T-helper 9 cell (primary cell): ENCODE results near the gene KRTAP10-1.

Source experiments
- DNase-seq: peaks from one replicate; pipeline ENCODE4 v3.0.0-alpha.2; 2020

The KRTAP10-1 gene

DNA sequence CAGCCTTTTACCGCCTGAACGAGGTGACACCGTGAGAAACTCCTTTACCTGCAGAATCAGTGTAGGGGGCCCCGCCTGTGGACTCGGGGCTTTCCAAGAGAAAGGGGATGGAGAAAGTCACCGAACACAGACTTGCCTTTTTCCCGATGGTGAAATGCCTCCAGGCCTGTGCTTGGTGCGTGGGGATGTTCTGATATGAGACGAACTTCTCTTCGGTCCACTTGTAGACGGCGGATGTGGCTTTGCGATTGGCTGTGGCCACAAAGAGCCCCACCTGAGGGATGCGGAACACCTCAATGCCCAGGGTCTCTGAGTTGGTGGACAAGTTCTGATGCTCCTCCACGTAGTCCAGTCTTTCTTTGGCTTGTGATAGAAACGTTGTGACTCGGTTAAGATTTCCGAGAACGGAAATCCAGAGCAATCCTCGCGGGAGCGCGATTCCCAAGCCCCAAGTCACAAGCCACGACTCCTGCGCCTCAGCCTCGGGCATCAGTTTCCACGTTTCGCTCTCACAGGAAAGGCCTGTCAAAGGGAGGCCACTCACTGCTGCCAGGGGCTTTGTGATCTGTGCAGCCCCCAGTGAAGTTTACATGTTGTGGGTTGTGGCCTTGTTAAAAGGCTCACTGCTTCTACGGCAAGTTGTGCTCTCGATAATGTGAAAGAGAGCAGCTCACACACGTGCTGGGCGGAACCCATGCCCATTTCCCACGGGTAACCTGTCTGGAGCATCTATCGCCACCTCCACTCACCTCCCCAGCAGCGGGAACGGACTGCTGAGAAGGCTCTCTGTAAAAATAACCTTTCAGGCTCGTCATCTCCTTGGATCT is 12.6 kb downstream of the KRTAP10-1 start:
- no peak for DNase-seq

DNA sequence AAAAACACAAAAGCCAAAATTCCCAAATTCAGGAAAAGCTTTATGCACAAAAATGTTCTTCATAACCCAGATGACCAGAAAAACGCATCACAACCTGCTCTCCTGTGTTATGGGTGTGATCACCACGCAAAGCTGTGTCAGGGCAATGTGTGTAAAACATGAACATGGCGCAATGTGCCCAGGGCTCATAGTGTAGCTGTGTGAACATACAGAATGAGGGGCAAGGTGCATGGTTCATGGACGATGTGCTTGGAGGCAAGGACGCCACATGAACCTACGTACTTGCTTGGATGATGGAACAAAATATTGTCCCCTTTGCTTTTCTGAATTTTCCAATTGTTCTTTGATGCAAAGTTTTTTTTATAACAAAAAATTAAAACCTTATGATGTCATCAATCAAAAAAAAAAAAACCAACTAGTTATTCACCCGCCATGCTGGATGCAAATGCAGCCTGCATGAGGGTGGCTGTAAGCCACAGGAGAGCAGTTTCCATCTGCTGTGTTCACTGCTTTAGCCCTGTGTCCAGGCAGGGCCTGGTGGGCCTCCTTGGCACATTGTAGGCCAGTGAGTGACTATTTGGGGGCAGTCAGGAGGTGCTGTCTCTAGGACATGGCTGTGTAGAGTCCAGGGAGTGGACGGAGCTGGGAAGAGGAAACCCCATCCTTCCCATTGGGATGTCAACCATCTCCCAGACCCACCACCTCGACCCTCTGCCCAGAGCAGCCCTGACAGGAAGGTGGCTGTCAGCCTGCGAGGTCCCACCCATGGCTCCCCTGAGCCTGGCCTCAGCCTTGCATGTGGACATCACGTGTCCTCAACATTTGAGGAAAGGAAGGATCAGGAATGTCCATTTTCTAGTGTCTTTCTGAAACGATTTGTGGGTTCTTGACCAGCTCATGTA is 13.6 kb downstream of the KRTAP10-1 start:
- no peak for DNase-seq

DNA sequence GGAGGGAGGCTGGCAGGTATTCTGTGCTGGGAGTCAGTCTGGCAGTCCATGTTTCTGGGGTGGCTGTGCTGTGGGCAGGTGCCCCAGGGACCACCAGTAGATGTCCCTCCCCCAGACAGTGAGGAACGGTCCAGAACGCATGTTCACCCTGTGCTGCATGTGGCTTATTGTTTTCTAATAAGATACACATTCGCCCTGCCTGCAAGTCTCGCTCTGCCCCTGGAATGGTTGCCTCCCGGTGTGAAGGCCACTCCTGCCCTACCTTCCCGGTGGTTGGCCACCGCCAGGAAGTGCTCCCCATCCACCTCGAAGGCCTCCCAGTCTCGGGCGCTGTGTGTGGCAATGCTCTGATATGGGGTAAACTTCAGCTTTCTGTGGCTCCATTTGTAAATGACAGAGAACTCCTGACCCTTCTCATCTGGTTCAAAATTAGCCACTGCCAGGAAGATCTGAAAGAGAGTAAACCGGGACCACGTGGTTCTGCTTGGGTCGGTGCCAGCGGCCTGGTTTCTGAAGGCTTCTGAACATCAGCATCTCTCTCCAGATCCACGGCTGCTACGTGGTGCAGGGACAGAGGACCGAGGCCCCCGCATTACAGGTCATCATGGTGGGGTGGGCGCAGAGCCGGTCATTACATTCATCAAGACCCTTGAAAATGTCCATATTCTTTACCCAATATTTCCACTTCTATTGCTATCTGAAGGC is 14.5 kb downstream of the KRTAP10-1 start:
- no peak for DNase-seq

DNA sequence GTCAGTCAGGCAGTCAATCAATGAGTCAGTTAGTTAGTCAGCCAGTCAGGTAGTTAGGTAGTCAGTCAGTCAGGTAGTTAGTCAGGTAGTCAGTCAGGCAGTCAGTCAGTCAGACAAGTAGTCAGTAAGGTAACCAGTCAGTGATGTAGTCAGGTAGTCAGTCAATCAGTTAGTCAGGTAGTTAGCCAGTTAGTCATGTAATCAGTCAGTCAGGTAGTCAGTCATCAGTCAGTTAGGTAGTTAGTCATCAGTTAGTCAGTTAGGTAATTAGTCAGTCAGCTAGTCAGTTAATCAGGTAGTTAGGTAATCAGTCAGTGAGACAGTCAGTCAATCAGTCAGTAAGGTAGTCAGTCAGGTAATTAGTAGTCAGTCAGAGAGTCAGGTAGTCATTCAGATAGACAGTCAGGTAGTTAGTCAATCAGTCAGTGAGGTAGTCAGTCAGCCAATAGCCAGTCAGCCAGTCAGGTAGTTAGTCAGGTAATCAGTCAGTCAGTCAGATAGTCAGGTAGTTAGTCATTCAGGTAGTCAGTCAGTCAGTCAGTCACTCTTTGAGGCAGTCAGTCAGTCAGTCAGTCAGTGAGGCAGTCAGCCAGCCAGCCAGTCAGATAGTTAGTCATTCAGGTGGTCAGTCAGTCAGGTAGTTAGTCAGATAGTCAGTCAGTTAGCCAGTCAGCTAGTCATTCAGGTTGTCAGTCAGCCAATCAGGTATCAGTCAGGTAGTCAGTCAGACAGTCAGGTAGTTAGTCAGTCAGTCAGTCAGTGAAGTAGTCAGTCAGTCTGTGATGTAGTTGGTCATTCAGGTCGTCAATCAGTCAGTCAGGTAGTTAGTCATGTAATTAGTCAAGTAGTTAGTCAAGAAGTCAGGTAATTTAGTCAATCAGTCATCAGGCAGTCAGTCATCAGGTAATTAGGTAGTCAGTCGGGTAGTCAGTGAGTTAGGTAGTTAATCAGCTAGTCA is 15.3 kb downstream of the KRTAP10-1 start:
- no peak for DNase-seq

DNA sequence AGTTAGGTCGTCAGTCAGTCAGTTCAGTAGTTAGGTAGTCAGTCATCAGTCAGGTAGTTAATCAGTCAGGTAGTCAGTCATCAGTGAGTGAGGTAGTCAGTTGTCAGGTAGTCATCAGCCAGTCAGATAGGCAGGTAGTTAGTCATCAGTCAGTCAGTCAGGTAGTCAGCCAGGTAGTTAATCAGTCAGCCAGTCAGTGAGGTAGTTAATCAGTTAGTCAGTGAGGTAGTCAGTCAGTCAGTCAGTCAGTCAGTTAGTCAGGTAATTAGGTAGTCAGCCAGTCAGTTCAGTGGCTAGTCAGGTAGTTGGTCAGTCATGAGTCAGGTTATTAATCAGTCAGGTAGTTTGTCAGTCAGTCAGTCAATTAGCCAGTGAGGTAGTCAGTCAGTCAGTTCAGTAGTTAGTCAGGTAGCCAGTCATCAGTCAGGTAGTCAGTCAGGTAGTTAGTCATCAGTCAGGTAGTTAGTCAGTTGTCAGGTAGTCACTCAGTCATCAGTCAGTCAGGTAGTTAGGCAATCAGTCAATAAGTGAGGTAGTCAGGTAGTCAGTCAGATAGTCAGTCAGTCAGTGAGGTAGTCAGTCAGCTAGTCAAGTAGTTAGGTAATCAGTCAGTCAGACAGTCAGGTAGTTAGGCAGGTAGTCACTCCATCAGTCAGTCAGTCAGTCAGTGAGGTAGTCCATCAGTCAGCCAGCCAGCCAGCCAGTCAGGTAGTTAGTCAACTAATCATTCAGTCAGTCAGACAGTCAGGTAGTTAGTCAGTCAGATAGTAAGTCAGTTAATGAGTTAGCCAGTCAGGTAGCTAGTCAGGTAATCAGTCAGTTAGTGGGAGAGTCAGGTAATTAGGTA is 16.2 kb downstream of the KRTAP10-1 start:
- DNase-seq: no peak

DNA sequence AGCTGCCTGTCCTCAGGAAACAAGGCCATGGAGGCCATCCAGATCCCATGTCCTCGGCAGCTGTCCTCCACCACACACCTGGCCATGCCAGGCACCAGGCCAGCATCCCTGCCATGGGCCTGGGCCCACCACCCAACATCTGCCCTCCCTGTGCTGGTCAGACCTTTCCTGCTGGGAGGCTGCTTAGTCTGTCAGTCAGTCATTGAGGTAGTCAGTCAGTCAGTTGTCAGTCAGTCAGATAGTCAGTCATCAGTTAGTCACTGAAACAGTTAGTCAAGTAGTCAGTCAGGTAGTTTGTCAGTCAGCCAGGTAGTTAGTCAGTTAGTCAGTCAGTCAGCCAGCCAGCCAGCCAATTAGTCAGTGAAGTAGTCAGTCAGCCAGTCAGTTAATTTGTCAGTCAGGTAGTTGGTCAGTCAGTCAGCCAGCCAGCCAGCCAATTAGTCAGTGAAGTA is 17.2 kb downstream of the KRTAP10-1 start:
- DNase-seq: no peak

DNA sequence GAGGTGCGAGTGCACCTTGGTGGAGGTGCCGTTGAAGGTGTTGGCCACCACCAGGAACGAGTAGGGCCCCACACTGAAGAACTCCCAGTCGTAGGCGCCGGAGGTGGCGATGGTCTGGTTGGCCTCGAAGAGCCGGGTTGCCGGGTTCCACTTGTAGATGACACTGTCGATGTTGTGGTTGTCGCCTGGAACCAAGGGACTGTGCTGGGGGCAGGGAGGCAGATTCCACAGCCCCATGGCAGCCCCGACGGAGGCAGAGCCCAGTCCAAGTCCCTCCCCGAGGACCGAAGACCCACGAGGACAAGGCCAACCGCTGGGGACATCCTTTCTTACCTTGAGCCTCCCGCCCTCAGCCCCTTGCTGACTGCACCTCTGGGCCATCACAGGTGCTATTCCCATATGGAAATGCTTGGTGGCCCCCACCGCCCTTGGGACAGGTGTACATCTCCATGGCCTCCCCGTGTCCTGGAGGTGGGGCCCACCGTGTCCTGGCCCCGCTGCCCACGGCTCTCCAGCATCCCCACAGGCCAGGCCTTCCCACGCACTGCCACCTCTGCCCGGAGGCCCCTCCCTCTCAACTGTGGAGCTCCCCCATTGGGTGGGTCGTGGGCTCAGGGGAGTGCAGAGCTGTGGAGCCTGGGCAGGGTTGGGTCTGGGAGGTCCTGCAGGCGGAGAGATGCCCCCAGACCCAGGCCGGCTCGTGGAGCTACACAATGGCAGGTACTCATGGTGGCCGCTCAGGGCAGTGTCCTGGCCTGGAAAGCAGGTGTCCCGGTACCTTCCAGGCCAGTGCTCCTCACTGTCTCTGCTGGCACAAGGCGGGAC is 17.9 kb downstream of the KRTAP10-1 start:
- no peak for DNase-seq

DNA sequence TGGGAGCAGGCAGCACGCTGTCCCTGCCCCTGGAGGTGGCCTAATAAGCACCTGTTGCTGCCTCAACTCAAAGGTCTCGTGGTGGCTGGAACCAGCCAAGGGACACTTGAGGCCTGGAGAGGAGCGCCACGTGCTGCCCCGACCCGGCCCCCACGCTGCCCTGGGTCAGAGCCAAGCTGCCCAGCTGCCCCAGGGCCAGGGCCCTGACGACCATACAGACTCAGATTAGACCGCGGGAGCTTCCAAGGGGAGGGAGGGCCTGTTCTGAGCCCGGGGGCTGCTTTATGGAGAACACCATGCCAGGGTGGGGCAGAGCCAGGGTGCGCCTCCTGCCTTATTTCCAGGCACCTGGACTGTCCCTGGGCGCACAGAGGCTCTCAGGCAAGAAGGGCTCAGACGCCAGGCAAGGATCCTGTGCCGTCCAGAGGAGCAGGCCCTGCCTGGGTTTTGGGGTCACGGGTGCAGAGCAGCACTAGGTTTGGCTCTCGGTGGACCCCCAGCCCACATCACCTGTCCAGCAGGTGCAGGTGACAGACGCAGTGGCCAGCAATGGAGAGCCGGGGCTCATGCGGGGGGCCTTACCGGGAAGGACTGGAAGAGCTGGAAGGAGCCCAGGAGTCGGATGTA is 18.6 kb downstream of the KRTAP10-1 start:
- DNase-seq: no peak

DNA sequence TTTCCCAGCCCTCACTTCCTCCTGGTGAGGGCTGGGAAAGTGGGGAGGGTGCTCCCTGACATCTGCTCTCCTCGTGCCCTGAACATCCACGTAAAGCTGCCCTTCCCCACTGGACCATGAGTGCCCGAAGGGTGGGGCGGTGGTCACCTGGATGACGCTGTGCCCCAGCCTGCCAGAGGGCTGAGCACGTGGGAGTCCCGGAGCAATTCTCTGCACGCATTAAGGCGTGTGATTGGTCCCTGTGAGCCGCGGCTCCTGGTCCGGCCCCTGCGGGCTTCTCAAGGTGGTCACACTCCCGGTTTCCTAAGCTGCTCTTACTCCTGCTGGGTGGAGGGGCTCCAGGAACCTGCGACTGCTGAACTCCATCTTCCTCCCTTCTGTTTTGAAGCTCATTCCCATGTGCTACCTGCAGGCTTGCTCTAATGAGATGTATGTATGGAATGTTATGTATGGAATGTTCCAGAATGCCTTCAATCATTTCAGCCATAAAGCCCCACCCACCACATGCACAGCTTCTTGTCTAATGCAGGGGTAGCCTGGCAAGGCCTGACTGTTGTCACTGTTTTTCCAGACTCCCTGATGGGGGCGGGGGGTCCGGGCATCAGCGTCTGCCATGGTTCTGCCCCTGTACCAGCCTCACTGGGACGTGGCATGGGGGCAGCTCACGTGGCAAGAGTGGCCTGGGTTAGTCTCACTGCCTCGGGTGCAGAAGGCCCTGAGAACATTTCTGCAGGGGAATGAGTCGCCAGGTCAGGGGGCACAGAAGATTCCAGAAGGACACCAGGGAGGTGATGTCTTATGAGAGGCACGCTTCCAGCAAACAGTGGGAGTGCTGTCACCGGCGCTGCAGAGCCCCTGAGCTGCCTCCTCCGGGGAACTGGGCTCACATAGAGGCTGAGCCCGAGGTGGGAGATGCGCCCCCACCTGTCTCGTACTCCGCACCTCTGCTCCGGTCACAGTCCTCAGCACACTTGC is 19.4 kb downstream of the KRTAP10-1 start:
- DNase-seq: no peak

DNA sequence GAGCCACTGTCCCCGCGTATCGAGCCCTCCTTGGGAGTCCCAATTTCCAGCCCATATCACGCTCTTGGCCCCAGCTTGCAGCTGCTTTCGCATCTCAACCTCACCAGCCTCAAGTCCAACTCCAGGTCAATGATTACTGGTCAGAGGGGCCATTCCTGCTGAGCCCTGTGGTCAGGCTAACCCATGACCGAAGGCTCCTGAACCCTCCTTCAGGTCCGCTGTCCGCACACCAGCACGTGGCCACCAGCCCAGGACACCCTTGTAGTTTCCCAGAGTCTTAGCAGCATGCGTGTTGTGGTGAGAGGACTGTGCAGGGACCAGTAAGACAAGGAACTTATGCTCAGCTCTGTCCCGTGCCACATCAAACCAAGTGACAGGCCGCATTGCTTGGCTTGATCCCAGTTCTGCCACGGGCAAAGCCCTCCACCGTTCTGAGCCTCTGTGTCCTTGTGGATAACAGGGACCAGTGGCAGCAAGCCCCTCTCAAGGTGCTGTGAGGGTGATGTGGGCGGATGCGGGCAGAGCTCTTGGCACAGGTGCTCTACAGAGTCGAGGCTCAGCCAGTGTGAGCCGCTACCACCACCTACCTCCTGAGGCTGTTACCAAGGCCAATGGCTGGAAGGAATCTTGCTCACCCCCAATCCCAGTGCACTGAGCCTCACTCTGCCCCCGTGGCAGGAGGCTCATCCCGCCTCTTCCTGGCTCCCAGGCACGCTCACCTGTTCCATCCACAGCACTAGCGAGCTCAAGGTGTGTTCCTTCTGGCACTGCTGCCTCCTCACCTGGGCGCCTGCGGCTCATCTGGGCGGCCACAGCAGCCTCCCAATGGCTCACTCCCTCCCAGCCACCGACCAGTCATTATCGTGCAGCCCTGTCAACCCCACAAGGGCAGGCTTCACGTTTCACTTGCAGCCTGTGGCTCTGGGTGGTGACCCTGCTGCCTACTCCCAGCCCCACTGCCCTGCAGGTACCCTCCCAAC is 20.4 kb downstream of the KRTAP10-1 start:
- DNase-seq: no peak

DNA sequence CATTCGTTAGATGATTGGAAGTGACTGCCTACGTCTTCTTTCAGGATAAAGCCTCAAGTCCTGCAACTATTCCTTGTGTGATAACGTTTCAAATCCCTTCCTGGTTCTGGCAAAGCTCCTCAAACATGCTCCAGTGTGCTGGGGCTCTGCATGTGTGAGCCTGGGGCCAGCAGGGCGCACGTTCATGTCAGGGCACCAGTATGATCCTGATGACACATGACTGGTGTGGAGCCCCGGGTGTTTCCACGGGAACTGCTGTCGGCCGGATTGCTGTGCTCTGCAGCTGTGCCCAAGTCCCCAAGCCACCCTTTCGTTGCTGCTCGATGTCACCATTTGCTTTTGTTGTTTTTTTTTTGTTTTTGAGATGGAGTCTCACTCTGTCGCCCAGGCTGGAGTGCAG is 21.3 kb downstream of the KRTAP10-1 start:
- DNase-seq: no peak

DNA sequence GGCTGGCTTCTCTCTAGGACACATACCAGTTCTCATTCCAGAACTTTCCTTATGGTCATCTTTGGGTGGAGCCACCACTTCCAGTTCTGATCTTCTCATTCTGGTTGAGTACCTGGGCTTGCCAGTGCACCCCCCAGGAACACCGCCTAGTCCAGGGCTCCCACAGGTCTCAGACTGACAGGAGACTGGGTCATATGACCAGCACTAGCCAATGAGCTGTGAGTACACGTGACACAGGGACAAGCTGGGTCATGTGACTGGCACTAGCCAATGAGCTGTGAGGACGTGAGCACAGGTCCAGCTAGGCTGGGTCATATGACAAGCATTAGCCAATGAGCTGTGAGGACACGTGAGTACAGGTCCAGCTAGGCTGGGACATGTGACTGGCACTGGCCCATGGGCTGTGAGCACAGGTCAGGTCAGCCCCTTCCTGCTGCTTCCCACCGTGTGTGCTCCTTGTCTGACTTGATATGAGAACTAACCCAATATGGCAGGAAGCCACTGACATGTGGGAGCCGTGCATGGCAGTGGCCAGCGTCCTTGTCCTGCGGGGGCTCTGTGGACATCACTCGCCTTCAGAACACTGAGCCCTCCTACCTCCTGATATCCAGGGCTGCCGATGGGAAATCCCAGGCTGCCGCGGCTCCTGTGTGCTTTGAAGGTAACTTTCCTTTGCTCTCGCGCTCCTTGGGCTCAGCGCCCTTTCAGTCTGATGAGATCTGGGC is 22.7 kb downstream of the KRTAP10-1 start:
- no peak for DNase-seq

DNA sequence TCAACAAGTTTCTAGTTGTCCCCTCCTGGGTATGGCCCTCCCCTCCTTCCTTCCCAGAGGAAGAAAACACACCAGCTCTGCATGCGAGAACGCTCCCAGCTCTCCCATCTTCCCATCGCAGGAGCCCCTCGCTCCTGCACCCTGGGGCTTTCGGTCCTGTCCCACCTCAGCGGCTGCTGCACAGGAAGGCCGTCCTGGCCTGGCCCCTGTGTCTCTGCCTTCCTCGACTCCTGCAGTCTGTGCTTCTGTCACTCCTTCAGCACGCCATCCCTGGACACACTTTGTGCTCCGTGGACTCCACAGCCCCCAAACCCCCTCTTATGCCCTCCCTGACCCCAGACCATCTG is 23.2 kb downstream of the KRTAP10-1 start:
- DNase-seq: no peak

DNA sequence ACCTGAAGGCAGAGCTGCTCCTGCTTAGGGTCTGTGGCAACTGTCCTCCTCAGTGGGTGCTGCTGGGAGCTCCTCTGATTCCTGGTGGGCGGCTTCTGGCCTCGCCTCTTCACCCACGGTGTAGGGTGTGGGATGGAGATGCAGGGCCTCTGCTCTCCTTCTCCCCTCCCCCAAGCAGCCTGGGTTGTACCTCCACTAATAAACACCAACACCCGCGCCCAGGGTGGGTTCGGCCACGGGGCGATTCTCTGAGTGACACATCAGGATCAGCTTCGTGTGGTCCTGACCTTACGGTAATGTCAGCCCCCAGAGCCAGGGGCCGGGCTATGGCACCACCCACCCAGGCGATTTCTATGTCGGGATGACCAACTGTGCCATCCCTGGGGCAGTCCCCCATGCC is 23.7 kb downstream of the KRTAP10-1 start:
- DNase-seq: no peak

DNA sequence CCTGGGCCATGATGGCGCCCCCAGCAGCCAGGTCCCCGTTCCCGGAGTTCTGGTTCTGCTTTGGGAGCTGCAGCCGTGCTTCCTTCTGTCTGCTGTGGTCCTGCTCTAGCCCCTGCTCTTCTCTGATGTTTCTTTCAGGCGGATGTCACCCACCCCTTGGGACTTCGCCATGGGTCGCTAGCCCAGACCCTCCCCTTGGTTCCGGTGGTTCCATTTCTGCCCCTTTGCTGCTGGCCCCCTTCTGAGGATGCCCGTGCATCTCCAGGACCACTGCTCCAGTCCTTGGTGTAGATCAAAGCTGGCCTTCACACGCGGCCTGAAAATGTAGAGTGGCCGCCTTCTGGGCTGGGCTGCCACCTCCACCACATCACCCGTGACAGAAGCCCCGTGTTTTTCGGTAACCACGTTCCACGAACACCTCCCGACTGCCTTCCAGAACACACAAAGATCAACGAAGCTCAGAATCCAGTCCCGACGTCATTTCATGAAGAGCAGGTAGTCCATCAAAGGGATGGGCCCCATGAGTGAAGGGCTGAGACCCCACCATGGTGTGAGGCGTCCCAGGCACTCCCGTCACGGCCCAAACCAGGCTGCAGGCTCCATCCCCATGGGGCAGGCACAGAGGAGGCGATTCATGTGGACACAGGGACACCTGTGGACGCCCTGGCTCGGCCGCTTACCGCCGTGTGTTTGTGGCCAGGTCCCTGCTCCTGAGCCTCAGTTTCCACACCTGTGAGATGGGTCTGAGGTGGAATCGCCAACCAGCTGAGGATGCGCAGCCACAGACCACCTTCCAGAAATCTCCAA is 24.4 kb downstream of the KRTAP10-1 start:
- DNase-seq: no peak
